GM10266 (cell line): ENCODE data around the gene WDR47.

ENCODE experiments used
- DNase-seq: peaks from one replicate; pipeline ENCODE4 v3.0.0; 2012; ENCODE audit errors: extremely low spot score
- CTCF ChIP-seq: IDR thresholded peaks from 2 replicates; pipeline ENCODE4 v1.5.1; 2012; ENCODE audit warnings: mild to moderate bottlenecking, low read depth; ENCODE audit not compliant: control insufficient read depth, insufficient read depth; ENCODE audit errors: missing control alignments

The WDR47 gene

GRCh38 chr1:109041621-109042468, at the start of gene WDR47:
Gene WDR47, minus strand, starts transcription at chr1:109042102. Its CDS starts 18,590 bp downstream, at chr1:109023512.
- peak; percentile 99 for DNase-seq
- no peak for TF ChIP-seq CTCF

- no peak for DNase-seq
These were observed 49.4 kb upstream of the WDR47 start for GRCh38 chr1:109091078-109091838.

GRCh38 chr1:109090196-109091077, 48.5 kb upstream of the WDR47 start, which contains the start of gene TMEM167B:
Gene TMEM167B, plus strand, starts transcription at chr1:109090764. Its CDS starts 109 bp downstream, at chr1:109090873.
- DNase-seq = peak; percentile 82
- no peak for TF ChIP-seq CTCF

More at GRCh38 chr1:109091078-109091838, 49.4 kb upstream of the WDR47 start:
- TF ChIP-seq CTCF = no peak

GRCh38 chr1:109089242-109090015, 47.5 kb upstream of the WDR47 start:
- DNase-seq = no peak
- peak; percentile 63 for TF ChIP-seq CTCF

GRCh38 chr1:109084563-109085517, 42.9 kb upstream of the WDR47 start:
- no peak for TF ChIP-seq CTCF
- DNase-seq = no peak

- TF ChIP-seq CTCF = no peak
- DNase-seq = no peak
These were observed 42.0 kb upstream of the WDR47 start for GRCh38 chr1:109083923-109084322.
